Right kidney (tissue), 1 donor: Measurements from ENCODE around the gene SNRPD3.

ENCODE experiments used
- DNase-seq: peaks from one replicate; pipeline ENCODE4 v3.0.0-alpha.2; 2016

Gene SNRPD3

DNA sequence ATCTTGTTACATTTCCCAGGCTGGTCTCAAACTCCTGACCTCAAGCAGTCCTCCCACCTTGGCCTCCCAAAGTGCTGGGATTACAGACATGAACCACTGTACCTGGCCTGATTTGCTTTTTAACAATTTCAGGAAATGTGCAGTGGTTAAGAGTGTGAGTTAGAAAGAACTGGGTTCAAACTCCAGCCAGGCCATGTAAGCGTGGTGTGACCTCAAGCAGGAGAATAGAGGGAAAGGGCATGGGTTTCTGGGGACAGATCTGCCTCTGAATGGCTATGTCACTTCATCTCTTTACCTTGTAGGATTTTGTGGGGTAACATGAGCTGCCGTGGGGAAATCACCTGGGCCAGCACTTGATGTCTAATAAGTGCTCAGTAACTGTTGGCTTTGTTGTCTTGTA lies 9.3 kb downstream of the SNRPD3 start:
- no peak for DNase-seq

DNA sequence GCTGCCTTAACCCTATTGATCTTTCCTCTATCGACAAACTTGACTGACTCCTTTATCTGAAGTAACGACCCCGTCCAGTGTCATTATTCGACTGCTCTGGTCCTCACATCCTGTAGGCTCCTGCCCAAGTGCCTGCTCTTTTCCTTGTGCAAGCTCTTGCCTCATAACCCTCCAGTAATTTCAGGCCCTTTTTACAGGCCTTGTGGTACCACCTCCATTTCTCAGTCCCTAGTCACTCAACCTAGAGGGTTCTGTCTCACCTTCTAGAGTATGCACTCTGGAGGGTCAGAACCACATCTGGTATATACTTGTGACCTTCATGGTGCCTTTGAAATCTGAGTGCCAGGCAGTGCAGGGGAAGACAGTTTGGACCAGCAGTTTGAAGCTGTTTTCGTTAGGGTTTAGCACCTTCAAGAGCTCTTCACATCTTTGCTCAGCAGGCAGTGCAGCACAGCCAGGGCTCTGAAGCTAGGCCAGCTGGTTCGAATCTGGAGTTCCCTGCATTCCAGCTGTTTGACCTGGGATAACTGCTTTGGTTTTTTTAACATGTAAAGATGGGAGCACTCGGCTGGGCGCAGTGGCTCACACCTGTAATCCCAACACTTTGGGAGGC lies 11.2 kb downstream of the SNRPD3 start:
- no peak for DNase-seq

DNA sequence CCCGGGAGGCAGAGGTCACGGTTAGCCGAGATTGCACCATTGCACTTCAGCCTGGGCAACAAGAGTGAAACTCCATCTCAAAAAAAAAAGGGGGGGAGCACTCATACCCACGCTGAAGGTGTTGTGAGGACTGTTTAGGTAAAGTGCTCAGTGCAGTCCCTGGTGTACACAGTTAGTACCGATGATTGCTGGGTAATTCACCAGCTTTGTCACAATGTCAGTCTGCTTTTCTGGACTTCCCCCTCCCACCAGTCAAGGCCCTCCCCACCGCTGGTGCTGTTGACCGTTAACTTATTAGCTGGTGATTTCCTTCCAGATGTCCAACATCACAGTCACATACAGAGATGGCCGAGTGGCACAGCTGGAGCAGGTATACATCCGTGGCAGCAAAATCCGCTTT lies 11.9 kb downstream of the SNRPD3 start:
- DNase-seq = no peak

DNA sequence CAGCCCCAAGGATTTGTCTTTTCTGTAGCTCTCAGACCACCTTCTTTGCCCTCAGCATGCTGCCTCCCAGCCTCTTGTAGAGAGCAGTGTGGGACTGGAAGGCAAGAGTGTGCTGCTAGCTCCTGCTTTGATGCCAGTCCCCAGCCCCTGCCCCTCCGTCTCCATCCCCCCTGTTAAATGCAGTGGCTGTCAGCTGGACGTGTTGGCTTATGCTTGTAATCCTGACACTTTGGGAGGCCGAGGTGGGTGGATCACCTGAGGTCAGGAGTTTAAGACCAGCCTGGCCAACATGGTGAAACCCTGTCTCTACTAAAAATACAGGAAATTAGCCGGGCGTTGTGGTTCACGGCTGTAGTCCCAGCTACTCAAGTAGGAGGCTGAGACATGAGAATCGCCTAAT lies 15.5 kb downstream of the SNRPD3 start:
- no peak for DNase-seq

DNA sequence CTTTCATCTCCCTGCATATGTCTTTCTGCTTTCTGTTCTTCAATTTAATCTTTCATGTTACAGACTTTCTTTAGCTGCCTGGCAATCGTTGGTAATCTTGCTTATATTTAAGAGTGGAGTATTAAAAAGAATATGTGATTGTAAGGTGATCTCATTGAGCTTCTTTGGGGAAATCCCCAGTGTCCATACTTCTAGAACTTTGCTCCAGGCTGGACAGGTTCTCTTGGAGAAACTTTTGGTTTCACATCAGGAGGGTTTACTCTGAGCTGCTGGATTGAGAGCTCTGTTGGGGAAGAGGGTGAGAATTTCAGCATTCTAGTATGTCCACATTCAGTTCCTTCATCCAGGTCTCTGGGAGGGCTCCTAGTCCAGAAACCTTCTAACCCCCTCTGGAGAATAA lies 21.0 kb downstream of the SNRPD3 start:
- no peak for DNase-seq

DNA sequence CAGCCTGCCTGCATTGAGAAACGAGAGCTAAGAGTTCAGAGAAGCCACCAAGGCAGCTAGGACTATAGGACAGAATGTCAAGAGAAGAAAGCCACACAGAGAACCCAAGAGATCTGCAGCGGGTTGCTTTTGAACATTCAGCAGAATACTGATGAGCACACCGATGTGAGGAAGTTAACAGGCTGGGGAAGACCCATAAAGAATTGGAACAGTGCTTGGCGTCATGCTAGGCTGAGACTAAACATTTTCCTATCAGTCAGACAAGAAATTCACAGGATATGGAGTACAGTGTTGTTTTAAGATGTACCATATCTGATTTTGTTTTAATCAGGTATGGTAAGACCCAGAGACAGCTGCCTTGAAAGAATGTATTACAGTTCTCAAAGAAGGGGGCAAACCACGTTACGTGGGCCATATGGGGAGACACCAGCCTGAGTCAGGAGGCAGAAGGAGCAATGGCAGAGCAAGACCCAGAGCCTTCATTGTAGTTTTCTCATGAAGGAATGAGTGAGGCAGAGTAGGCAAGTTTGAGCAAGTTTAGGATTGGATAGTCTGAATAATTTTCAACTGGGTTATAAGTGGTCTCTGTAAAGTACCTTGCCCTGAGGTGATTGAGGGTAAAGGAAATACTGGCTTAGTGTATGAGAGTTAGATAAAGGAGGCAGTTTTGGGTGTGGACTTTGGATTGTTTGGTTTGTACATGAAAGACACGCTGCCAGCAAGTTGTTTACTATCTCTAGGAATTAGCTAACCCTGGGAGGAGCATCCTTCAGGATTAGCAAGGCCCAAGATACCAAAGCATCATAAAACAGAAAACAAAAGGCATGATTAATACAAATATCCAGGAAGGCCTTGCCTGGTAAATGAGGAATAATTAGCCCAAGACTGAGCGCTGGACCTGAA lies 22.8 kb downstream of the SNRPD3 start:
- no peak for DNase-seq

DNA sequence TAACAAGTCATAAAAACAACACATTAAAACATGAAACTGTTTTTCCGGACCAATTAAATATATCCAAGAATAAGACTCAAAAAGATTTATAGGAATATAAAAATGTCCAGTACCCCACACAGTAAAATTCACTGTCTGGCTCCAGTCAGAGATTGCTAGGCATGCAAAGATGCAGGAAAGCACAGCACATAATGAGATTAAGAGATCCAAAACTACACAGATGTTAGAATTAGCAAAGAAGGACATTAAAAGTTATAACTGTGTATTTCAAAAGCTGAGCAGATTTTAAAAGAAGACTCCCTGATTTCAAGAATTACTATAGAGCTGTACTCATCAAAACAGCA lies 23.4 kb downstream of the SNRPD3 start:
- no peak for DNase-seq

DNA sequence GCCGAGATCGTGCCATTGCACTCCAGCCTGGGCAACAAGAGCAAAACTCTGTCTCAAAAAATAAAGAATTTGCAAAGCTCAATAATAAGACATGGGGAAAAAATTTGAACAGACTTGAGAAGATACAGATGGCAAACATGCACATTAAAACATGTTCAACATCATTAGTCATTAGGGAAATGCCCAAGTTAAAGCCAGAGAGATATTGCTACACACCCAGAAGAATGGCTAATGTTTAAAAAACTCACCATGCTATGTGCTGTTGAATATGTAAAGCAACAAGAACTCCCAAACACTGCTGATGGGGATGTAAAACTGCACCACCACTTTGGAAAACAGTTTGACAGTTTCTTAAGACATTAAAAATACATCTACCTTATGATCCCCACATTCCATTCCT lies 24.5 kb downstream of the SNRPD3 start:
- DNase-seq = no peak

DNA sequence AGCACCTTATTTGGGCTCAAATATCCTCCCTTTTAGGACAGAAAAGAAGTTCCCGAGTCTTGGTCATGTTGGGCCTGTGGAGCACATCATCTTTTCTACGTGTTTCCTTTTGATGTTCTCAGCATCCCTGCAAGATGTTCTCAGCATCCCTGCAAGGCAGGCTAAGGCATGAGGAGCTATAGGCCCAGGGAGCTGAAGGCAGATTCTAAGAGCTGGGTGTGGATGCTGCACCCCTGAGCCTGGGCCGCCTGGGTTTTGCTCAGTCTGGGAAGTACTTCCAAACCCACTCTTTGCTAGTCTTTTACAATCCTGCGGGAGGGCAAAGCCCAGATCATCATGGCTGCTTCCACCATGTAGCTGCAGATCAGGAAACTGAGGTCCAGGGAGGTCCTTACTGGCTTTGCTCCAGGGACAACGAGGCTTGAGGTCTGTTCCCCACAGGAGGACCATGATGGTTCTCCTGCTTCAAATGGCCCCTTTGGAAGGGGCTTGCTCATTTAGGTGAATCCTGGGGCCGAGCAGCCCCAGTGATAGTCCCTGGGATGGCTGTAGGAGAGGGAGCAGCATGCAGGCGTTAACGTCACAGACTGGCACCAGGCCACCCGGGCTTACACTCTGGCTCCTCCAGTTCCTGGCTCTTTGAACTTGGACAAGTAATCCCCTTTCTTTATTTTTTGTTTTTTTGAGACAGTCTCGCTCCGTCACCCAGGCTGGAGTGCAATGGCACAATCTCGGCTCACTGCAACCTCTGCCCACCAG lies 26.4 kb downstream of the SNRPD3 start:
- no peak for DNase-seq

DNA sequence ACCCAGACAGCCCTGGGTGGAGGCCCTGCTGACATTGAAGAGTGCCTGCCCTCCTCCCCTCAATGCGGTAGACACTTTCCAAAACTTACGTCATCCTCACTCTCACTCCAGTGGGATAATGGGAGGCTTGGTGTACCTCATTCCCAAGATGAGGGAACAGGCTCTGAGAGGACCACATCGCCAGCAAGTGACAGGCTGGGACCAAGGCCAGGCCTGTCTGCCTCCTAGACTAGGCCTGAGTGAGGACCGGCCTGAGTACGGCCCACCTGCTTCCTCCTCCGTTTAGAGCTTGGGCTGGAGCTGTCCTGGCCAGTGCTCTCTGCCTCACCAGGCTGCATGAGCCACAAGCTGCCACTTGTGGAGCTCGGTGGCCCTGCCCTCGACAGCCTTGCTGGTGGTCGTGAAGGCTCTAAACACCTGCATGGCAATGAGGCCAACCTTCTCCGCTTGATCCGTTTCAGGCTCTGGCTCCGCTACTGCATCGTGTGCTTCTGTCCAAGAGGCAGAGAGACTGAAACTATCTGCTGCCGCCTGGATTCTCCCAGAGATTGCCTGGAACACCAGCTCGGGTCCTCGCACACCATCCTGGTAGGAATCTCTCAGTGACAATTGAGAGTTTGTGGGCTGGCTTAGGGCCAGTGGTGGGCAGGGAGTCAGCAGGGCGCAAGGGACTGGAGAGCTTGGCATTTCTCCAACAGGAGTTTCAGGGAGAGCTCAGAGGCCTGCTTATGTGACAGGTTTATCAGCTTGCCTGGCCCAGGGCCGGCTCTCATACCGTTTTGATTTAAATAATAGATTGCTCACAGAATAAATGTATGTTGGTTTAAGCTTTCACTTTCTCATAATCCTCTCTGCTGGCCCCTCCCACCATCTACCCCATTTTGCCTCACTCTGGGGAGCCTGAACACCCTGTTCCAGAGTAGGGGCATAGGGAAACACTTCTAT lies 27.7 kb downstream of the SNRPD3 start:
- no peak for DNase-seq

DNA sequence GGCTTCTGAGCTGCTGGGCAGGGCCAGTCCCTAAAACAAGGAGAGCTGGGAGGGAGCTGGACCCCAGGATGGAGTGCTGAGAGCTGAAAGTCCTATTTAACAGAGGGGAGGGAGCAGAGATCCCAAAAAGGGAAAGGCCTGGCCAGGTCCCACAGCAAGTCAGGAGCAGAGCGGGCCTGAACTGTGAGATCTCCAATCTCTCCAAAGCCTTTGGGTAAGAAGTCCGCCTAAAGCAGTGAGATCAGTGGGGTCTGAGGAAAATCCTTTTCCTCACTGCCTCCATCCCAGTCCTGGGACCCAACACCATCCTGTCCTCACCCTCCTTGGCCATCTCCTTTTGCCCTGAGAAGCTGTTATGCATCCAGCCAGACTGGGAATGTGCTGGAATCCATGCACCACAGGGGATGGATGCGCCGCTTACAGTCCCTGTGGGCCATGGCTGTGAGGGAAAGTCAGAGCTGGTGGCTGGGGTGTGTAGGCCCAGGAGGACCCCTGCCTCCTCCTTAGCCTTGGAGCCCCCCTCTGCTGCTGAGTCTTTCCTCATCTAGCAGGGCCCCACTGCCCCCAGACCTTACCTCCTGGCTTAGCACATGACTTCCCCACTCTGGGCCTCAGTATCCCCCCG lies 28.5 kb downstream of the SNRPD3 start:
- DNase-seq = no peak

DNA sequence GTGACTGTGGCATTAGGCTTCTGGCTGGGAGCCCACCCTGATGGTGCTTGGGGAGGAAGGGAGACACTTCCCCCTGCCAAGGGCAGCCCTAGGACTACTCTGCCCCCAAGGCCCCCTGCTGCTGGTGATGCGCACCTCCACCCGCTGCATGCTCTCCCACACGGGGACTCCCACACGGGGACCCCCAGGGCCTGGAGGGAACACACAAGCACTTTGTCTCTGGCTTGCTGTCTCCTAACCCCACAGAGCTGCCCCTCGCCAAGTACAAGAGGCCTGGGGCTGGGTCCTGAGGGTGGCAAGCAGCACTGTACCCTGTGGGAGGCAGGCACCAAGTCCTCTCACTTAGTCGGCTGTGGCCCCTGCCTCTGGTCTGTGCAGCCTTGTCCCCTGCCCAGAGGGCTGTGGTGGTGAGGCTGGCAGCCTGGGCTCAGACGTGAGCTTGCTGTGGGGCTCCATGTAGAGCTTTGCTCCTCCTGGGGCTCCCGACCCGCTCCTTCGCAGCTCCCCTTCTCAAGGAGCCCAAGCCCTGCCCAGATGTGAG lies 29.1 kb downstream of the SNRPD3 start:
- DNase-seq = no peak

DNA sequence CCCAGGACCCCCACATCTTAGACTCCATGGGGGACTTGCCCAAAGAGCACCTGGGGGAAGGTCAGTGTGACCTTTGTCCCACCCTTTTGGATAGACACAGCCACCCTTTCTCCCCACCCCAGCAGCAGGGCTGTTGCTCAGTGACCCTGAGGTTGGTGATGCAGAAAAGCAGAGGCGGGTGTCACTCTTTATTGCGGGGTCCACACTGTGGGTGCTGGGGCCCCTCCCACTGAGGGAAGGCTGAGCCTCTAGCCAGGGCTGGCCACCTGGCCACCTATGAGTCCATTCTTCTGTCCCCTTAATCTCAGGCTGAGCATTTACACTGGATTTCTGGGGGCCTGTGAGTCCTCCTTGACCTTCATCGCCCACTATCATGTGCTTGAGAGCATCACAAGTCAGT lies 29.7 kb downstream of the SNRPD3 start:
- no peak for DNase-seq

DNA sequence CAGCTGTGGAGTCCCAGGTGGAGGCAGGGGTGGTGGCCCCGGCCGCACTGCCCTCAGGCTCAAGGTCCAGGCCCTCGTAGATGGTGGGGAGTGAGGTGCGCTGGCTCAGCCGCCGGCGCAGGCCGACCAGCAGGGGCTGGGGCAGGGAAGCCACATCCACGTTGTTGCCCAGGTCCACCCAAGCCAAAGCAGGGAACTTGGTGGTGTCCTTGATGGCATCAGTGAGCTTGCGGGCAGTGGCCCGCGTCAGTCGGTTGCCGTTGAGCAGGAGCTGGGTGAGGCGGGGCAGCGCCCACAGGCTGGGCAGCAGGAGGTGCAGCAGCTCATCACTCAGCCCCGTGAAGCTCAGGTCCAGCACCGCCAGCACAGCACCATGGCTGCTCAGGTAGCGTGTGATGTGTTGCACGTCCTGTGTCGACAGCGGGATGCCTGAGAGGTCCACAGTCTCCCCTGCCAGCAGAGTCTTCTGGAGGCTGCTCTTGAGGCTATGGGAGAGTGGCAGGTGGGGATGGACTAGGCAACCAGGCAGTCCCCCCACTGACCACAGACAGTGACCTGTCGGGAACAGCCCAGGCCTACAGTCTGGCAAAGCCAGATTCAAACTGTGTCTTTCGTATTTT lies 30.2 kb downstream of the SNRPD3 start:
- DNase-seq = no peak

DNA sequence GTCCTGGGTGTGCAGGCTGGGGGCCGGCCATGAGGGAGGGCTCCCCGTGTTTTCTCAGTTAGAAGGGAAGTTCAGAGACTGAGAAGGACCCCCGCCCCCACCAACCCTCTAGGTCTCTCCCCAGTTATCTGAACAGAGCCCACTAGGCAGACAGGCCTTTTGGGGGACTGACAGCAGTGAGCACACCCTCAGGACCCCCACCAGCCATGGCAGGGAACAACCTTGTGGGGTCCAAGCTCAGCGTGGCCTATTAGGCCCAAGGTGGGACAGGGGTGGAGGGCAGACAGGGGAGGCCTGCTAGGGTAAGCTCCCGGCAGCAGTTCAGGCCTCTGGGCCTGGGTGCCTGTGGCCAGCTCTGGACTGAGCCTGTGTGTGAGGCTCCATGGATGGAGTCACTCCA lies 31.5 kb downstream of the SNRPD3 start:
- no peak for DNase-seq

DNA sequence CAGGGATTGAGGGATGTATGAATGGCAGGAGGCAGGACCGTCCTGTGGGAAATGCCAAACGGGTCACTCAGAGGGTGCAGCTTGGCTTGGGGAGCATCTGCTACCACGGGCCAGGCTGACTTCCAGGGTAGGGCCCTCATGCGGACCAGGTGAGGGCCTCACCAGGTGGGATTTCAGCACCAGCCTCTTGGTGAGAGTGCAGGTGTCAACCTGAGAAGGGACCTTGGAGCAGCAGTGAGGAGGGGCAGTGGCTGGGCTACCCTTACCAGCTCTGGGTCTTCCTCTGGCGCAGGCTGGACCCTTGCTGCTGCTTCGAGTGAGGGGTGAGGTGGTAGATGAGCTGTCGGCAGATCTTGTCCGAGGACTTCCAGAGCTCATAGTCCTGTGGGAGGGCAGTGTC lies 32.1 kb downstream of the SNRPD3 start:
- no peak for DNase-seq

DNA sequence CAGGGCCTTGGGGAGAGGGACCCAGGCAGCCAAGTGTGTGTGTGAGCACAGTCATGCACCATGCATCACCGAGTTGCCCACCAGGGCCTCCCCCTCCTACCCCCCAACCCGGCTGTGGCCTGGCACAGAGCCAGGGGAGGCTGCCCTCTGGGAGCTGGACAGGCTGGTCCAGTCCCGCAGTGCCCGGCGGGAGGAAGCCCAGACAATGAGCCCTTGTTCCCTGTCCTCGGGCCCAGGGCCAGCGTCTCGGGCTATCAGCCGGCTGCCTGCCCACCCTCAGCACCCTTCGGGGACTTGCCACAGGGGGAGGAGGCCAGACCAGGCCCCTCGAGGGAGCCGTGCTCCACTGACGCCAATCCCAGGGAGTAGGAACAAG lies 32.6 kb downstream of the SNRPD3 start:
- DNase-seq = no peak

DNA sequence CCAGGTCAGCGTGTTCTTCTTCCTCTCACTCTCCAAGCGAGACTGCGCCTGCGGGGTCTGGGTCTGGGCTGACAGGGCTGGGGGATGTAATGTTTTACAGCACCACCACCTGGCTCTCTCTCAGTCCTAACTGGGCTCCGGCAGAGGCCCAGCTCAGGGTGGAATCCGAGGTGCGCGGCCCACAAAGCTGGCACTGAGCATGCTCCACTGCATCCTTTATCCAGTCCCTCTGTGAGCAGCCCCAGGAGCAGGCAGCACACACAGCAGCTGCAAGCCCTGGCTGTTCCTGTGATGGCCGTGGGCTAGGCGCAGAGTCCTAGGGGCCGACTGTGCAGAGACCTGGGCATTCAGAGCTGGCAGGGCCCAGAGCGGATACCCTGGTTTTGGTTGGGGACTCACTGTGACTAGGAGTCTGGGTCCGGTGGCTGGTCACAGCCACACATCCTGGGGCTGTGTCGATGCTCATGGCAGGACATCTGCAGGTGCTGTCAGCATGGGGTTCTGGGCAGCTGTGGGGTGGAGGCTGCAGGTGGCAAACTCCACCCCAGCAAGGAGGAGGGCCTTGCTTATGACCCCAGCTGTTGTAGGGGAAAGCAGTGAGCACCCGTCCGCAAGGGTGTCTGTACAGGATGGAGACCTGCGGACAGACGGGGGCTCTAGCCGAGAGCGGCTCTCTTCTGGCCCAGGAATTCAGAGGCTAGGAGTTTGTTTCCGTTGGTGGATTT lies 33.1 kb downstream of the SNRPD3 start:
- DNase-seq = no peak

DNA sequence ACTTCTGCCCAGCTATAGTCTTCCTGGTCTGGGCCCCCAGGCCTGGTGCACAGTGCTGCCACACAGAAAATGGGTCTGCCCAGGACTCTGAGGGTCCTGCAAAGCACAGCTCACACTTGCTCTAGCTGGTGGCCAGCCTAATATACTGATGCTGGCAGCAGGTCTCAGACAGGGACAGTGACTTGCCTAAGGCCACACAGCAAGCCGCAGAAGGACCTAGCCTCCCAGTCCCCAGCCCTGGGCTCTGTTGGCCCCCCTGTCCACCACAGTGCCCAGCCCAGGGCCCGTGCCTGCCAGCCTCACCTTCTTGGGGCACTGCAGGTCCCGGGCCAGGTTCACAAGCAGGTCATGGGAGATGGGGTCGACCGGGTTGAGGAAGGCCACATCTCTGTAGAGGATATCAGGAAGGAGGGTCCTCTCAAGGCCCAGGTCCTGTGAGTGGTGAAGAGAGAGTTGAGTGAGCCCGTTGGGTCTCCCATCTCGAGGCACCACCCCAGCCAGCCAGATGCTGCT lies 33.8 kb downstream of the SNRPD3 start:
- DNase-seq = no peak

DNA sequence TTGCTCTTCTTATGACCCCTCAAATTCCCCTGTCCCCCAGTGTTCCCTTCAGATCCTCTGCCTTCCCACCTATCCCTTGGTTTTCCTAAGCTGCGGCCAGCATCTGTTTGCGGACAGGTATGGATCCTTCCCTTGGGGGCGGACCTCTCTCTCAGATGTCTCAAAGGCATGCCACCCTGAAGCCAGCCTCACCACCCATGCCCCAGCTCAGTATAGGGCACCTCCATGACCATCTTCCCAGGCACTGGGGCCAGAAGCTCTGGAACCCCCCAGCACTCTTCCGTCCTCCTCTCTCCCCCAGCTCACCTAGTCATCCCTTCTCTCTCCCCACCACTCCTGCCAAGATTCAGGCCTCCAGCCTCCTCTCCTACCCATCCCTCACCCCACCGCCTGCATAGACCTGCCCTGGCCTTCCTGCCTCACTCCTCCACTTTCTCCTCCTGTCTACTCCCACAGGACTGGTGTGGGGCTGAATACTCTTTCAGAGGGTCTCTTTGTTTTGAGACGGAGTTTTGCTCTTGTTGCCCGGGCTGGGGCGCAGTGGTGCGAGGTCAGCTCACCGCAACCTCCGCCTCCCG lies 34.9 kb downstream of the SNRPD3 start:
- DNase-seq = no peak
